ENCODE data around the gene KAZN.

DNA sequence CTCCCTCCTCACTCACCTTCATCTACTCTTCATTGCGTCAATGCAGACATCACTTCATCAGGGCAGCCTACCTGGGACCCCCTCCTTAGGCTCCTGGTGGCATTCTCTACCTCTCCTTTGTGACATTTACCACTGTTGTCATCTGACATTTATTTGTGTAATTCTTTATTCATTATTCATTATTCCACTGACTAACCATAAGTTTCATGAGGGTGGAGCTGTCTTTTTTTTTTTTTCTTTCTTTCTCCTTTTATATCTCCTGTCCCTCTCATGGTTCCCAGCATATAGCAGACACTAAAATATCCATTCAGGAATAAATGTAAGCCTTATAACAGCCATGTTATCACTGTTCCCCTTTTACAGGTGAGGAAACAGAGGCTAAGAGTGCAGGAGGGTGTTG lies 126.8 kb downstream of the KAZN start:
- TF ChIP-seq CTCF (conservative IDR thresholded peaks at IDR 0.05 in 1 of 2, IDR thresholded peaks at IDR 0.05 in 1 of 2; ENCODE audit: low read depth in 1 of 2, low read length in 2 of 2) (no peak), EZH2 (IDR thresholded peaks at IDR 0.05; ENCODE audit: low read length, missing control alignments) (no peak)

All from fibroblast of lung (primary cell).